ENCODE measurements around the gene TEKT5. TPM values are rescaled to one million over a fixed set of nuclear protein-coding genes. Genes with fewer than 3 reads are reported as not detected.

Gene TEKT5
- total RNA-seq, 1 experiment from 2014 or later: 1.4 TPM

- DNase-seq (ENCODE audit: low read depth): no peak
Measured at GRCh38 chr16:10611825-10612342, 82.8 kb downstream of the TEKT5 start.

- DNase-seq (ENCODE audit: low read depth): no peak
Measured at GRCh38 chr16:10610499-10611184, 84.1 kb downstream of the TEKT5 start.

DNA sequence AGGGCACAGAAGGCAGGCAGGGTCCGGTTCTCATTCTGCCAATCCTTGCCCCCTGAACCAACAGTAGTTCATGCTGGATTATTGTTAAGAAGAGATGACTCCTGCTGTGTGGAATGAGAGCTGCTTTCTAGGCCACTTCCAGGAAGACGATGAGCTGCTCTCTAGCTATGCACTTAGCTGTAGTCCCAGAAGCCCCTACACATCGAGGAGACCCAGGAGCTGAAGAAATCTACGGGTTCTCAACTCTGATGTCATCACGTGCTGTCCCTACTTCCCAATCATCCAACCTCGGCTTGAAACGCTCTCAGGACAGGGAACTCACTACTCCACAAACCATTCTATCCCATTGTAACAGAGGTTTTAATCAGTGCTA lies 85.3 kb downstream of the TEKT5 start:
- DNase-seq (ENCODE audit: low read depth): peak; percentile 56

DNA sequence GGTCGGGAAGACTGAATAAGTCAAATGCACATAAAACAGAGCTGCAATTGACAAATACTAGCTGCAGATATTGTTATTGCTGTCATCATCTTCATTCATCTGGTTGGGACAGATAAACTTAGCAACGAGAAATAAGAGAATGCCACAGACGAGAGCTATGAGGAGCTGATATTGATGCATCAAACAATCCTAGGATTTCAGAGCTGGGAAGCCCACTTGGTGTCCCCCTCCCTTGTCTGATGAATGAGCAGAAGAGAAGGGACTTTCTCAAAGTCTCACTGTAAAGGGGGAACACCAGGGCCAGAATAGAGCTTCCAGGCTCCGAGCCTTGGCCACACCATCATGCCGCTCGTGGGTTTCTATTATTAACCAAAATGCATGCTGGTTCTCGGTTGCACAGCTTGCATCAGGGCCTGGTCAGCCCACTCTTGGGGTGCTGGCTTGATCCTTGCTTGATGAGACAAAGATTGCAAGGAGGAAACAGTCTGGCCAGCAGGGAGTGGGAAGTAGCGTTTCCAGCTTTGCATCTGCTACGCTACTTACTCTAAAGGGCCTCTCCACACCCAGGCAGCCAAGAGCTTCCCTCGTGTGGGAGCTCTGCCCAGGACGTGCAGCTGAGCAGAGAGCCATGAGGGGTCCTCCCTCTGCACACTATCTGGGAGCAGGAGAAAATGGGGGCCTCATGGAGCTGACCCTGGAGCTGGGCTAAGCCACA lies 85.9 kb downstream of the TEKT5 start:
- no peak for DNase-seq (ENCODE audit: low read depth)

DNA sequence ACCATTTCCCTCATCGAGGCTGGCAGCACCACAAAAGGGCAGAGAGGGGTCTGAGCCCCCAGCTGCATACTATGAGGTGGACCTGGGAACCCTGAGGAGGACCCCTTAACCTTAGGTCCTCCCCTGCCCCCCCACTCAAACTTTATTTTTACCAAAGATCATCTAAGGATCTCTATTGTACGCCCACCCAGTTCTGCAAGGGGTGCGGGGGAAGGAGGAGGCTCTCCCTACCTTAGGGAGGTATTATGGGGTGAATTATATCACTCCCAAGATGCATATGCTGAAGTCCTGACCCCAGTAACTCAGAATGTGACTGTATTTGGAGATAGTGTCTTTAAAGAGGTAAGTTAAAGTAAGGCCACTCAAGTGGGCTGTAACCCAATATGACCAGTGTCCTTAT lies 87.6 kb downstream of the TEKT5 start:
- no peak for DNase-seq (ENCODE audit: low read depth)

- no peak for DNase-seq (ENCODE audit: low read depth)
Measured at GRCh38 chr16:10606607-10607006, 88.1 kb downstream of the TEKT5 start.

GRCh38 chr16:10605636-10606035 lies 89.1 kb downstream of the TEKT5 start:
- DNase-seq (ENCODE audit: low read depth): no peak

- no peak for DNase-seq (ENCODE audit: low read depth)
Measured at GRCh38 chr16:10601444-10602408, 93.0 kb downstream of the TEKT5 start.

GRCh38 chr16:10600782-10601443 lies 93.8 kb downstream of the TEKT5 start:
- DNase-seq (ENCODE audit: low read depth): no peak

GRCh38 chr16:10599626-10600025 lies 95.1 kb downstream of the TEKT5 start:
- no peak for DNase-seq (ENCODE audit: low read depth)

DNA sequence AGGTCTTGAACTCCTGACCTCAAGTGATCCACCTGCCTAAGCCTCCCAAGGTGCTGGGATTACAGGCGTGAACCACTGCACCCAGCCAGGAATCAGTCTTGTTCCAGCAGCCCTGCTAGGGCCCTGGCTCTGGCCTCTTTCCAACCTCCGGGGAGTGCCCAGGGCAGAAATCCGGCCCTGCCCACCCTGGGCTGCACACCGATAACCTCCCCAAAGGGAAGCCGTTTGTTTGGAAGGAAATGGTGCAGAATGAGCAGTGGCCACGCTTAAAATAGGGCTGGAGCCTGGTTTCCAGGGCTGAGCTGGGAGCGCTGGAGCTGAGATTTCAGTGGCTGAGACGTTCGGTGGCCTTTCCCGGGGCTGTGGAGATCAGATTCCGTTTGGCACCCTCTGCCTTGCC lies 96.6 kb downstream of the TEKT5 start:
- DNase-seq (ENCODE audit: low read depth): no peak

GRCh38 chr16:10597187-10597601 lies 97.5 kb downstream of the TEKT5 start:
- no peak for DNase-seq (ENCODE audit: low read depth)

DNA sequence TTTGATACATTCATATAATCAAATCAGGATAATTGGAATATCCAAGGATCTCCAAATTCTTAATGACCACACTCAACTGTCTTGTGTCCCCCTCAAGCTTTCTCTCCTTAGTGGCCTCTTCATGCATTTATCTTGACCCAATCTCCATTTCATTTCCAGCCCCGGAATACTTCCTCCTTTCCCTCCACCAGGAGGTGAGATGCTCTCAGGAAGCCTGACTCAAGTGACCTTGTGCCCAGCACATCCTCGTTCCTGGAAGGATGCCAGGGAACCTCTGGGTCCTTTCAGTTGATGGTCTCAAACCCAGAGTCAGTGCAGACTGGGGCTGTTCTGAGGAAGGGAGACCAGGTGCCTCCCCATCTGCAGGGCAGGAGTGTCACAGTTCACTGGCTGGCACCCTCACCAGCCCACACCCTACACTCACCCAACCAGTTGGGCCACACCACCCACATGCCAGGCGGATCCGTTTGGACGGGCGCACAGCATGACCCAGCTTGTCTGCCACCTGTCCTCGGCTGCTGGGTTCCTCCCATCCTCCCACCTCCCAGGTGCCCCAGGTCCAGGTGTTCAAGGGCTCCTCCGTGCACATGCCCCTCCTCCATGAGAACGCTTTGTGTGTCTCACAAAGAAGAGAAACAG lies 100.3 kb downstream of the TEKT5 start:
- DNase-seq (ENCODE audit: low read depth): no peak

DNA sequence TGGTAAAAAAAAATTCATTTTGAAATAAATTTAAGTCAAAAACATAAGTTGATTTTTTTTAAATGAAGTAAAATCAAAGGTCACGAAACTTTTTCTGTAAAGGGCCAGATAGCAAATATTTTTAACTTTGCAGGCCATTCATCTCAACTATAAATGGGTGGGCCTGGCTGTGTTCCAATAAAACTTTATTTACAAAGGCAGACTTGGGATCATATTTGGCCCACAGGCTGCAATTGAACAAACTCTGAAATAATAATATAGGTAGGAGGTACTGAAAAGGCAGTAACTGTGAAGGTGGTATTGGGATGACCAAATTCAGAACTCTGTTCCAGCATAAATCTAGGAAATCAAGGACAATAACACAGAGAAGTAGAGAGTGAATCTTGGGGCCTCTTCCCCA lies 102.1 kb downstream of the TEKT5 start:
- DNase-seq (ENCODE audit: low read depth): no peak

DNA sequence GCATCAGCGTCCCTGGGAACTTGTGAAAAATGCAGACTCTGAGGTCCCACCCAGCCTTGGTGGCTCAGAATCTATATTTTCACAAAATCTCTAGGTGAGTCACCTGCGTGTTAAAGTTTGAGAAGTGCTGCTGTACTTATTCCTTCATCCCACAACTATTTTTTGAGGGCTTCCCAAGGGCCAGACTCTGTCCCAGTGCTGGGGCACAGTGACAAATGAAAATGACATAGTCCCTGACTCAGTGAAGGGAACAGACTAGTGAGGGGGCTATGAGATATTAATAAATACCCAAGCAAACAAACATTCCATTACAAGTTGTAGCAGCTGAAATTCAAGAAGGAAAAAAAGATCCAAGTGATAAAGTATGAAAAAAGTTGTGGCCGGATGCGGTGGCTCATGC lies 104.4 kb downstream of the TEKT5 start:
- no peak for DNase-seq (ENCODE audit: low read depth)

- DNase-seq (ENCODE audit: low read depth): no peak
Measured at GRCh38 chr16:10589109-10589508, 105.6 kb downstream of the TEKT5 start.

DNA sequence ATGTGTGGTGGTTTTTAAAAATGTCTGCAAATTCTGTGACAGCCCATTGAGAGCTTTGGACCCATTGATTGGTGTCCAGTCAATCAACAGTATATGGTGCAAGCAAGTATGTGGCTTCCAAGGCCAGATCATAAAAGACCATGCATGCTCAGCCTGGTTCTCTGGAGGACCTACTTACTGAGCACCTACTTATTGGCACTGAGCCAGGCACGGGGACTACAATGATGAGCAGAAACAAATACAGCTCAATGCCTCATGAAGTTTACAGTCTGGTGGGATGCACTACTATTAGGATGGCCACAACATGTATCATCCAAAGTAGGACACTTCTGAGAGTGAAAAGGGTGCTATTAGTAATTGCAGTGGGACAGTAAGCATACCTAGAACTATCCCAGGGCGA lies 107.1 kb downstream of the TEKT5 start:
- DNase-seq (ENCODE audit: low read depth): no peak

DNA sequence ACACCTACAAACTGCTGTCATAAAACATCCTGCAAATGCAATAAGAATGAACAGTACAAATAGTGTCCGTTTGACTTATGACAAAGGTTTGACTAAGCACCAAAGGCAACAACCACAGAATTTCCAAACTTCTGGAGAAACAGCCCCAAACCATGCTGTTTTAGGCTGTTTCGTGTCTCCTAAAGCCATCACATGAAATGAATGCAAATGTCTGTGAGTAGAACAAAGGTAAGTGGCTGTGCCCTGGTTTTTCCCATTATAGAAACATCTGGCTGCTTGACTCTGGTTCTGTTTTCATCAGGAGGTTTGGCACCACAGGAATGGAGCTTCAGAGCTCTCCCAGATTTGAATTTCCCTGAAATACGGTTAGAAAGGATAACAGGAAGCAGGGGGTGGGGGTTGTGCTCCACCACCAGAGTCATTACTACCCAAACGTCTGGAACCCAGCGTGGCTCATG lies 109.7 kb downstream of the TEKT5 start:
- peak; percentile 57 for DNase-seq (ENCODE audit: low read depth)

DNA sequence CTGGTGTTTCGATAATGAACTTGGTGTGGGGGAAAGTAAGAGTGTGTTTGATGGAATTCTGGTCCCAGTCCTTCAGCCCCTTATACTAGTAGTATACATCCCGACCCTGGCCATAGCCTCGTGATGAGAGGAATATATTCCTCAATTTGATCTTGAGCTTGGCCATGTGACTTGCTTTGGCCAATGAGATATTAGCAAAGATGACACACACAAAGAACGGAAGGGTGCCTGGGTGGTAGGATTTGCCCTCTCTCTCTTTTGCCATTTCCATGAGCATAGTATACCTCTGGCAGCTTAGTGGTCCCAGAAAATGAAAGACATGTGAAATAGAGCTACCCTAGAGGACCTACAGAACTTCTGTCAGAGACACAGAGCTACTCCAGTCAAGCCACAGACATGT lies 111.5 kb downstream of the TEKT5 start:
- DNase-seq (ENCODE audit: low read depth): no peak

- DNase-seq (ENCODE audit: low read depth): no peak
Measured at GRCh38 chr16:10581507-10581906, 113.2 kb downstream of the TEKT5 start.

GRCh38 chr16:10580883-10581247 lies 113.9 kb downstream of the TEKT5 start:
- DNase-seq (ENCODE audit: low read depth): no peak
